ENCODE results near the gene HHAT.

The HHAT gene

DNA sequence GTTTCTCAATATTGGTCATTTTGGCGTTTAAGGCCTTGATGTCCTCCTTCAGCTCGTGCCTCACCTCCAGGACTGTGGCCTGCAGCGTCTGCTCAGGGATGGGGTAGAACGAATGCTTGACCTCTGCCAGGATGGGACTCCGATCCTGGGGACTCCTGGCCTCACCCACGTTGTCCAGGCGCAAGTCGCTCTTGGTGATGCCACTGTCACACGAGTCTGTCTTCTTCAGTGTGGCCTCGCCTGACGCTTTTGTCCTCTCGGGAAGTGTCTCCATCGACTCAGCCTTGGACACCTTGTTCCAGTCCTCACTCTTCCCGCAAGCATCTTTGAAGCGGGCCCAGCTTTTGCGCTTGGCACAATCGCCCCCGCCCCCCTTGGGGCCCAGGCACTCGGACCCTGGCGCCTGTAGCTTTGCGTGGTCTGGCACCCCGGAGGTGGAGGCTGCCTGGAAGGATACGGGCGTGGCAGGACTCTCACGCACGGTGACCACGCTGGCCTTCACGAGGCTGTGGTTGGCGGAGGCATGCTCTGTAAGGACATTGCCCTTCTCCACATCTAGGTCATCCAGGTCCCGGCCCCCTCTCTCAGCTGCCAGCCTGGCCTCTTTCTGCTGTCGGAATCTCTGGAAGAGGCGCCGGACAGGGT, 354.8 kb downstream of the HHAT start:
- no peak for DNase-seq (ENCODE audit: low read depth, low spot score)

DNA sequence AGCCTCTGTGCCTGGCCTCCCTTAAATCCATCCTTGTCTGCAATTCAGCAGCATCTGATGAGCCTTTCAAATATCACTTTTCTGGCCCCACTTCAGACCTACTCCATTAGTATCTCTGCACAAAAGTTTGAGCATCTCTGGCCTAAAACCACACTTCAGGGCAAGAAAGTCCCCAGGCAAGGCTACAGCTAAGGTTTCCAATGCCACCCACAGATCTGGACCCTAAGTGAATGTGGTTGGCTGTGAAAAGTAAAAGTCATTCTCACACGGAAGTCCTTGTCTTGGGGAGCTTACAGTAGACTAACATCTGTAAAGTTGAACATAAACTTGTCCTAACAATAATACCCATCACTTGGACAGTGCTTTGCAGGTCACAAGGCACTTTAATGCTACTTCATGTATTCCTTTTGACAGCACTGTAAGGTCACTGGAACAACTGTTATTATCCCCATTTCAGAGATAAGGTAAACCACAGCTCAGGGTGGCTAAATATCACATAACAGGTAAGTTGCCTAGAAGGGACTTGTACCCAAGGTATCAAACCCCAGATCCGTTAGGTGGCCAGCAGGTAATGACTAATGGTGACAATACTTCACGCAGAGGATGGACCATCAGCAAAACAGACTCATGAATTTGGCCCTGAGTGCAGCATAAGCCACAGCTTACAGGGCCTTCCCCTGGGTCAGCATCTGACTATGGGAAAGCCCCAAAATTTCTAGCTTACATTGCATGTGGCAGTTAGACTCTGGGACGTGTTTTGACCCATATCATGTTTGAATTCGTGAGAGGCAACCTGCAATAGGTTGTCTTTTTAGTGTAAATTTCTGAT, 356.0 kb downstream of the HHAT start:
- DNase-seq (ENCODE audit: low read depth, low spot score): no peak

DNA sequence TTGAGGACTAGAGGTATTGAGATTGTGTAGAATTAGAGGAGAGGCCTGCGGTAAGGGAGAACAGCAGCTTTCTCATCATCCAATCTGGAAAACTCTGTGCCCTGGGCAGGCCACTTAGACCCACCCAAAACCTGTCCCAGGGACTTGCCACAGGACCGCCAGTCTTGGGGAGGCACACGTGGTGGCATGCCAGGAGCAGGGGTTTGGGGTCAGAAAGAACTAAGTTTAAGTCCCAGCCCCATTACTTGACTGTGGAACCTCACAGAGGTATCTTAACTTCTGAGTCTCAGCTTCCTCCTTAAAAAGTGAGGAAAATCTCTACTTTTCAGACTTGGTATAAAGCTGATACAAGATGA, 356.6 kb downstream of the HHAT start:
- DNase-seq (ENCODE audit: low read depth, low spot score): no peak

DNA sequence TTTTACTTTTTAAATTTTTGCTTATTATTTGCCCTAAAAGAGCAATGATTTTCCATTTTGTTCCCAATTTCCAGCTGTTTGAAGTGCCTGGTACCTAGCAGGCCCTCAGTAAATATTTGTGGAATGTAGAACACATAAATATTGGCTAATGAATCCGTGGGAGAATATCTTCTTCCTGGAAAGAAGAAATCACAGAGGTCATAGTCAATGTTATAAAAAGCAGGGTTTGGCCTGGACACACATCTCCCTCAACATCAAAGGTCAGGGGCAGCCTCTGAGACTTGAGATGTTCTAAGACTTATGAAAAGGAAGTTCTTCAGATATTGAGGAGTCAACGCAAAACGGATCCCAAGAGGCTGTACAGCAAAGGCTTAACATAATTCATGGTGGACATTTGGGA, 358.1 kb downstream of the HHAT start:
- no peak for DNase-seq (ENCODE audit: low read depth, low spot score)

DNA sequence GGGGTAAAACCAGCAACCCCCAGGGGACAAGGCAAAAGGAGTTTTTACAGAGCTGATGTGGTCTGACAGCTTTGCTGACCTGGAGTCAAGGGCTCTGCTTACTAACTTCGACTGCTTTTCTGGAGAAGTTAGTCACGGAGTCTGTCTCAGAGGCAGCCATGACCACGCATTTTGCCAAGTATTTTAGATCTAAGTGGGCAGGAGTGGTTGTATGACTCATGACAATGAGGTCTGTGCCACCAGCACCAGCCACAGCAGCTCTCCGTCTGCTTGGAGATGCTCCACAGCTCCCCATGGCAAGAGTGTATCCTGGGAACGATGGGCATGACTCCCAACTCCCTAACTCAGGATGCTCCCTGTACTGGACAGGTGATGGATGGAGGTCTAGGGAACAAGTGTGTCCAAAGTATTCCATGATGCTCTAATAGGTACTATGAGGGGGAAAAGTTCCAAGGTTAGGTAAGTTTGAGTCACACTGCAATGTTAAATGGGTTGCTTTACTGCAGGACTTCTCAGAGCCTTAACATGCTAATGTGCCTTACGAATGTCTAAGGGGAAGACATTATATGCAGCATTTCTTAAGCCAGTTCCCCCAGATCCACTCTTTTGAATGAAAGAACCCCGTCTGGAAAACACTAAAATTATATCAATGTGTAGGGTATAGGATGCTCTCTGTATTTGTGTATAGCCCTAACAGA, 359.0 kb downstream of the HHAT start:
- no peak for DNase-seq (ENCODE audit: low read depth, low spot score)

DNA sequence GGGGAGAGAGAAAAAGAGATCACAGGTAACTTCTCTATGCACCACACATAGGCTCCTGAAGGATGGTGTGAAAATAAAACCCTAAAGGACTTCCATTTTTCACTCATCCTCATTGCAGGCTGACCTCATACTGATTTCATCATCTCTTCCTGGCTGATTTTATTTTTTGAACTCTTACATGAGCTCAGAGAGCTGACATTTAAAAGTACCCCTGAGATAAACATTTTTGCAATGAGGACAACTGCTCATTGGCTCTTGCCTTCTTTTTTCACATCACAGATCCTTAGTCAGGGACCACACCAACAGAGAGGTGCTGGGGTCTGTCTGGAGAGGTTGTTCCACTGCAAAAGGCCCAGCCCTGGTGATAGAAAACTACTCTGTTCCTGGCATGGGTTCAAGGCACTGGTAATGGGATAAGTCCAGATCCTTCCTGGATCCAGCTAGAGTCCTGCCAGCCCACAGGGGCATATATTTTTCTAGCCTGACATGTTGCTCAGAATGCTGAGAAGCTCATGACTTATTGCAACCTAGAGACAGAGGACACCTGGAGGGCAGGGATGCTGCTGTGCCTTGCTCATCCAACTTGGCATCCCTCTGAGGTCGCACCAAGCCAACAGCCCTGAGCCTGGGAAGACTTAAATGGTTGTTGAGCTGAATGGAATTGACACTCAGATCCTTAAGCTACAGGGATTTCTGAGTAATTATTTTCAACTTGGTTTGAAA, 360.0 kb downstream of the HHAT start:
- no peak for DNase-seq (ENCODE audit: low read depth, low spot score)

DNA sequence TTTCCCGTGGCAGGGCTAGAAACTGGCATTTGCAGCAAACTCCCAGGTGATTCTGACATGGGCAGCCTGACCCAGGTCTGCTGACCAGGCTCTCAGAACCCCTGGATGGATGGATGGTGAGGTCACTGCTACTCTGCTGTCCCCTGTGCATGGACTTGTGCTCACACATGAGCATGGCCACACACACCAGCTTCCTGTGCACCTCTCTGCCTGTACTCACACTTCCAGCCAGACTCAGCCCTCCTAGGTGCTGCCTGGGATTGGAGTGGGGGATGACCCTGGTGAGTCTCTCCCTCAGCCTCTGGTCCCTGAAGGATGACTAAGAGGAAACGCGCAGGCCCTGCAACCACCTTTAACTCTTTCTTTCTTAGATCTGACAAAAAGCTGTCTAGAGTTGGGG, 361.1 kb downstream of the HHAT start:
- no peak for DNase-seq (ENCODE audit: low read depth, low spot score)

DNA sequence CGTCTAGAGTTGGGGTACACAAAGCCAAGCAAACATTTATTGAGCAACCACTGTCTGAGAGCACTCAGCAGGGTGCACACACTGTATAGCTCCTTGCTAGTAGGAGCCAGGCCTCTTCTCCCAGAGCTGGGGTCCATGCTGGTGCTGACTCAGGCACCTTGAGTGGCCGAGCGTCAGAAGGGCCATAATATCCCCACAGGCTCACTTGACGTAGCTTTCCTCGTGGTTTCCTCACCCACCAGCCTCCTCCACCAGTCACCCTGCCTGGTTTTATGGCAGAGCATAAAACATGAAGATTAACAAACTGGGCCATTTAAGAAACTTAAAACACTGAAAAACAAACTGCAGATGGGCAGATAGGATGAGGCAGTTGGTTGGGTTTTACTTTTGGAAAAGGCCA, 361.5 kb downstream of the HHAT start:
- DNase-seq (ENCODE audit: low read depth, low spot score): no peak

DNA sequence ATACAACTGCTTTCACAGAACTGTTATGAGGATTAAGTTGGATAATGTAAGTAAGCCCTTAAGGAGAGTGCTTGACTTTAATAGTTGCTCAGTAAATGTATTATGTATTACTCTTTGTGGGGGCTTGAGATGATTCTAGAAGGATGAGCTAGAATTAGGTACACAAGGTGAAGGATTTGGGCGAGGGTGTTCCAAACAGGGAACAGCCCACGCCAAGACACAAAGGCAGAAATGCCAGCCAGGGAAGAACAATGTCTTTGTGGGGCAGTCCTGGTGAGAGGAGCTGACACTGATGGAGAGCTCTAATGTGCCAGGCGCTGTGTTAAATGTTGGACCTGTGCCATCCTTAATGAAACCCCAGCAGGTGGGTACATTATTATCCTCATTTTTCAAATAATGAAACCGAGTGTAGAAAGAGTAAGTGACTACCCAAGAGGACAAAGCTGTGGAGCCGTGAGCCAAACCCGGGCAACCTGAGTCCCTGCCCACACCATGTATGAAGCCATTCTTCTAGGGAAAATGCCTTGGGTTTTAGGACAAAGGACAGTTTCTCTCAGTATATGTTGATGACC, 362.4 kb downstream of the HHAT start:
- DNase-seq (ENCODE audit: low read depth, low spot score): no peak

DNA sequence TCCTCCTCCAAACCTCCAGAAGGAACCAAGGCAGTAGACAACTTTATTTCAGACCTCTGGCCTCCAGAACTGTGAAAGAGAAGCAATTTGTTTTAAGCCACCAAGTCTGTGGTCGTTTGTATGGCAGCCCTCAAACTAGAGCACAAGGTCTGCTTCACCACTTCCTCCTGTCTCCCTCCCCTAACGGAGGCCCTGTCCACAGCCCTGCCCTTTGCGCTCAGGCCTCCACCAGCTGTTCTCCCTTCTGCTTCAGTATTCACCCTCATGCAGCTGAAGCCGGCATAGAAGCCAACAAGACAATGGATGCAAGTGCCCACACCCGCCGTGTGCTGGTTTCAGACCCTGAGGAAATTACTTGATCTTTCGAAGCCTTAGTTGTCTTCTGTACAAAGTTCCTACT, 364.1 kb downstream of the HHAT start:
- no peak for DNase-seq (ENCODE audit: low read depth, low spot score)

DNA sequence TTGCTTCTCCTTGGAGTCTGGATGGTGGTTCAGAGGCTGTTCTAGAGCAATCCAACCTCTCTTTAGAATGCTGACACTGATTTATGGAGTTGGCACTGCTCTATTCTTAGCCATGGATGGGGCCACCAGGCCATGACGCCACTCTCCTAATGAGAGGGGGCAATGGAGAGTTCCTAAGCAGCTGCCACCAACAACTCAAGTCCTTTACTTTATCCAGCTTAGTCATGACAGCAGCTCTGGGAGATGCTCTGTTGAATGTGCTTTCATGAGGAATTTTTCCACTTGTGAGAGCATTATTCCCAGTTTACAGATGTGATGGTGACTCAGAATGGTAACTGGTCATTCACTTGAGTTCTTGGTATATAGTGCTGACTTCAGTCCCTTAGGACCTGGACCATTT, 366.3 kb downstream of the HHAT start:
- no peak for DNase-seq (ENCODE audit: low read depth, low spot score)

DNA sequence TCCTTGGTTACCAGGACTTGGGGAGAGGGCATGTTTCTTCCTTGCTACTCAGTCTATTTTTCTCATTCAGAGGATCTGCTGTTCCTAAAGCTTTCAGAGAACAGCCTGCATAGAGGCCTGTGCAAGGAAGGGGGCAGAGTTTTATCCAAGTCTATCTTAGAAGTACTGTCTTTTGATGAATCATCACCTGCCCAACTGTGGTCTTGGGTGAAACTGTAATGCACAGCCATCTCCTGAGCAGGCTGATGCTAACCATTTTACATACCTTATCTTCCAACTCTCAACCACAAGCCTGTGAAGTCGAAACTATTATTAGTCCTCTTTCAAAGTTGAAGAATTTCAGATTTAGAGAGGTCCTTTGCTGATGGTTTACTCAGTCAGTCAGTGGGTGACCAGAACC, 368.0 kb downstream of the HHAT start:
- no peak for DNase-seq (ENCODE audit: low read depth, low spot score)

DNA sequence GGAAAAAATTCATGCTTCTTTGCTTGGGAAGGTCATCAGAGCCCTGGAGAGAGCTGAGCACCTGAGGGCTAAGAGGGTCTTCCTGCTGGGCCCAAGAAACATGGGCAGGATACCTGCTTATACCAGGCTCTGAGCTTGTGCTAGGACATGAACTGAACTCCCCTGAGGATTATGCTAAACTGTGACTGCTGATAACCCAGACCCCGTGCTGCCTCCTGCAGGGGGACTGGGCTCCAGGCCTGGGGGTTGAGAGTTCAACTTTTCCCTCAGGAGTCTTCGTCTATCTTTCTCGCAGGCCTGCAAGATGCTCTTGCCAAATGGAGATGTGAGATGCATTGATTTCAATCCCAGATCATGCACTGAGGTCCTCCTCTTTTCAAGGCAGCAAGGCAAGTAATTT, 368.5 kb downstream of the HHAT start:
- DNase-seq (ENCODE audit: low read depth, low spot score): no peak

DNA sequence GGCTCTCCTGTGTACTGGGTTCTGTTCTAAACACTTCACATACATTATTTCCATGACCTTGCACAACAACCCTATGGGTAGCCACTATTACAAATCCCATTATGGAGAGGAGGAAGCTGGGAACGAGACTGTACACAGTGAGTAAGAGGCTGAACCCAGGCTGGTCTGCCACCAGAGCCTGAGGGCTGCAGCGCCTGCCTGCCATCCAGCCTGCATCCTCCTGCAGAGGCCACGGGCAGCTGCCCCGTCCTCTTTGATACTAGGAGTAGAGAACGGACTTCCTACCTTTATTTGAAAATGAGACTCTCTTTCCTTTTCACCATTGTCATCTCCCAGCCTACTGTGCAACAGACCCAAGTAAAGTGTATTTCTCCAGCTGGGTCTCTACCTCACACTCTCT, 370.0 kb downstream of the HHAT start:
- DNase-seq (ENCODE audit: low read depth, low spot score): no peak

DNA sequence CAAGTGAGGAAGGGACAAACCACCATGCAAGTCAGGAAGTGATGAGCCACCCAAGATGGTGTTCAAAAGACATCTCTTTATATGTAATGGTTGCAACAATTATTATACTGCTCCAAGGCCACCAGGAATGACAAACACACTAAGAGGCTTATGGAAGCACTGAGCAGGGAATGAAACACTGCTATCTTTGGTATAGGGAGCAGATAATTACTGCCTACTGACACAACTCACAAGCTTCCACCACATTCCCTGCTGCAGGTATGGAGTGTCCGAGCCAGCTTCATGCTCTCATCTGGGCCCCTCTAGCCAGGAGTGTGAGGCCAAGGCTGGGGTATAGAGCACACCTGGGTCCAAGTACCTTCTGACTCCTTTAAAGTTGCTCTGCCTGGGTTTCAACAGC, 371.4 kb downstream of the HHAT start:
- DNase-seq (ENCODE audit: low read depth, low spot score): no peak

DNA sequence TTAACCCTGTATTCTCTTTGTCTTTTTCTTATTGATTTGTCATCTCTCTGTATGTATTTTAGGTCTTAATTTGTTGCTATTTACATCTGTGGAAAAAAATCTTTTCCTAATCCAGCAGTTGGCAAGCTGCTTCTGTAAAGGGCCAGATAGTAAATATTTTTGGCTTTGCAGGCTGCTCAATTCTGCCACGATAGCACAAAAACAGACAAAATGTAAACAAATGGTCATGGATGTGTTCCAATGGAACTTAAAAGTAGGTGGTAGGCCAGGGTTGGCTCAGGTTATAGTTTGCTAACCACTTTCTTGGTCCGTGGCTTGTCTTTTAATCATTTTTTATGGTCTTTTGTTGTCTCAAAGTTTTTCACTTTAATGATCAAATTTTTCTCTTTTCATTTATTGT, 371.8 kb downstream of the HHAT start:
- no peak for DNase-seq (ENCODE audit: low read depth, low spot score)

DNA sequence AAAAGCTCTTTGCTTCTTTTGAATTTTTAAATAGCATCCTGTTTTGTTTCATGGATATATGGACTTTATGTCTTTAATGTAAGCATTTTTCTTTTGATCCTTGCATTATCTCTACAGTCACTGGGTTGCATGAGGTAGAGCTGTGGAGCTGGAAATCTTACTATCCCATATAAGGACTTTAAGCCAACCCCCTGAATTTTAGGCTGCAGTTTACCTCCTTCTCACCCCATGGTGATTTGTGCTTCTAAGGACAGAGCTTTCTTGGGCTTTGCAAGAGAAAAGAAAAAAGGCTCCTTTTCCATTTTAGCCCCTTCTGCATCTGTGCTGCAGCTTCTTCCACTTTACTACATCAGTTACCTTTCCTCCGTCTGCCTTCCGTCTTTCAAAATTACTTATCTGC, 373.8 kb downstream of the HHAT start:
- DNase-seq (ENCODE audit: low read depth, low spot score): no peak

DNA sequence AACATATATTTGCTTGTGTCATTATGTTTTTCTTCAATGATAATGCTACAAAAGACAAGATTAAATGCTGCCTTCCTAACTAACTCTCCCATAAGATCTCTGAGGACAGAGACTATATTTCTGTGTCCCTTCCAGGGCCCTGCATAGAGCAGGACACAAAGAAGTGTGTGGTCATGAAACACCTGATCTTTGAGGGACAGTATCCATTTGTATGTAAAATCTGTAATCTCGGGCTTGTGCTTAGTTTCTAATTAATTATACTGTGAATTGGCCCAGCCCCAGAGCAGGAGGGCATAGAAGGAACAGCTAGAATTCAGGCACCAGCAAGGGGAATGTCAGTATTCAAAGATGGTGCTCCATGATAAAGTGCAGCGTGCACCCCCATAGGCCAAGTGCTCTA, 374.9 kb downstream of the HHAT start:
- DNase-seq (ENCODE audit: low read depth, low spot score): no peak

DNA sequence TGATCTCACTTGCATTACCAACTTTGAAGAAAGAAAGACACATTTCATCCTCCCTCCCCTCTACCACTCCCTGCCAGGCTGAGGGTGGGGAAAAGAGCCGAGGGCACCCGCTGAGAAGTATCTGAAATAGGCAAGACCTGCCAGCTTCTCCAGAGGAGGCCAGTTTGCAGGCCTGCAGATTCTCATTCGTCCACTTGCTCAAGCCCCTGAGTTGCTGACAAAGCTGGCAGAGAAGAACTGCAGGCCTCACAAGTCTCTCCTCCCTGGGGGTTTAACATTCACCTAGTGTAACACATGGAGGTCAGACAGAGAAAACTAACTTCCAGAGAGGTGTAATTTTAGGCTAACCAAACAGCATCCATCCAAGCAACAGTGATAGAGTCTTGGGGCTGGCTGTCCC, 376.4 kb downstream of the HHAT start:
- no peak for DNase-seq (ENCODE audit: low read depth, low spot score)

DNA sequence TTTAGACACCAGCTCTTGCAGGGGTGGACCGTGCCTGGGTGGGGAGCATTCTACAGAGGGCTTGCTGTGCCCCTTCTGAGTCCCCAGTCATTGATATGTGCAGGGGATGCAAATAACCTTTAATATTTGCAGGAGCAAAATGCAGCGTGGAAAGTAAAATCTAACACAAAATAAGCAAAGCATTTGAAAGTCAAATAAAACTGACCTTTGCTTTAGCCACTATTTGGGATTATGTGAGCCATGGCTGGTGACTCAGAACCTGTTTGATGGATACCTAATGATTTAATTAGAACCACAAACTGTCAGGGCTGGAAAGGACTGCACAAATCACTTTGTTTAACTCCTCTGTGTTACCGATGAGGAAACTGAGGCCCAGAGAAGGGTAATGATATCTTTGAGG, 377.5 kb downstream of the HHAT start:
- DNase-seq (ENCODE audit: low read depth, low spot score): no peak

DNA sequence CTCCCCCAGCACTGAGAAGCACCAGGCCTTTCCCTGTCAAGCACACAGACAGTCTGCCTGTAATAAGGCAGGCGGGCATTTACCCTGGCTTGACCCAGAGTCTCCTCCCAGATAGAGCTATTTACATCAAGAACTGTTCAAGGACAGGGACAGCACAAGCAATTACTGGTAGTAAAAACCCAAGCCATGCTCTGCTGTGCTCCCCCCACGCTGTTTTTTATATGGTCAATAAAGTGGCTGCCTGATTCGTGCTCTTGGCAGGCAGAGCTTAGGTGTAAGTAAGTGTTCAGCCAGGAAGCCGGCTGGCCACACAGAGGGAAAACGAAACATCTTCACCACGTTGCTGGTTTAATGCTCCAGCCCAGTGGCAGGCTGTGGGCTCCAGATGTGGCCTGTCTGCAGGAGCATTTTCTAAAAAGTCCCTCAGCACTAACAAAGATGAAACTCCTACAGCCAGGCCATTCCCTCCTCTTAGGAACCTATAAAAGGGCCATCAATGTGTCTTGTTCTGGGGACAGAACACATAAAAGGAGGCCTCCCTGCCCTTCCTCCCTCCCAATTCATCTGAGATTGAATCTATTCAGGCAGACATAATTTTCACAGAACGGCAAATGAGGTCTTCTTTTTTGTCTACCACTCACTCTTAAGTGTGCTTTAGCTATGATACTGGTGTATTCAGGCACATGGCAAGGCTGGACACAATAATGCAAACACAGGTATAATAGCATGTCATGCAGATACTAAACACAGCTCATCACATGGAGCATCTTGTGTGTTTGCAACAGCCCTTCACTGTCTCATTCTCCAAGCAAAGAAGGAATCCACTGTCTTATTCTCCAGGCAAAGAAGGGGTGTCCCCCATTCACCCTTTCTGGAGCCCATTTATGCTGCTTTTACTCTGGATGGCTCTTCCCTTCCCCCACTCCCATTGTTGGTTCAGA, 378.9 kb downstream of the HHAT start:
- no peak for DNase-seq (ENCODE audit: low read depth, low spot score)

All from activated CD4-positive, CD25-positive, alpha-beta regulatory T cell treated with anti-CD3 and anti-CD28 coated beads, Interleukin-2, amount 50 U/mL, for 16 hours (primary cell).